ENCODE results near the gene CYB5R3. TPM values are rescaled to one million over a fixed set of nuclear protein-coding genes. Genes with fewer than 3 reads are reported as not detected.
A peak's percentile ranks its signal among the peaks of the same experiment; 100 is the strongest.

CYB5R3 gene
- polyA plus RNA-seq, 3 donors: 49.7 to 76.4 (median 54.0) TPM

GRCh38 chr22:42604403-42604802, 44.8 kb downstream of the CYB5R3 start:
- Histone ChIP-seq H3K9ac (ENCODE audit: insufficient read depth, low read length, poor library complexity, severe bottlenecking) (no peak overlapping the region), H3K36me3 (replicated peaks in 1 of 2; ENCODE audit: control insufficient read depth in 1 of 2, insufficient read depth in 2 of 2, low read length in 2 of 2) (peaks cover 48 to 87% of the 10 kb centered on the region in 2 donors), H4K20me1 (ENCODE audit: insufficient read depth, low read length) (peaks cover 100% of the 10 kb centered on the region), H3K4me2 (replicated peaks; ENCODE audit: extremely low read depth, low read length, poor library complexity, severe bottlenecking) (no peak overlapping the region), H2AFZ (ENCODE audit: insufficient read depth, low read depth, low read length, poor library complexity, severe bottlenecking) (no peak overlapping the region), H3K27me3 (ENCODE audit: control insufficient read depth in 2 of 2, insufficient read depth in 2 of 2, low read length in 2 of 2) (no peaks in the 10 kb centered on the region), H3K9me3 (replicated peaks in 1 of 2; ENCODE audit: control insufficient read depth in 1 of 2, insufficient read depth in 1 of 2, low read length in 2 of 2) (peaks cover 0 to 4% of the 10 kb centered on the region in 2 donors), H3K4me3 (replicated peaks in 1 of 3; ENCODE audit: low read depth in 2 of 3, low read length in 3 of 3) (no peak overlapping the region), H3K4me1 (ENCODE audit: control insufficient read depth in 1 of 2, insufficient read depth in 2 of 2, low read length in 2 of 2) (peaks cover 2 to 3% of the 10 kb centered on the region in 2 donors), H3K79me2 (ENCODE audit: insufficient read depth, low read length) (peaks cover 99% of the 10 kb centered on the region), H3K27ac (ENCODE audit: low read depth in 1 of 2, low read length in 2 of 2) (peak overlapping the region in 1 of 2 donors; percentile 63)
- Mint-ChIP-seq H3K27me3 (ENCODE audit: low read depth in 3 of 3) (peaks cover 0 to 1% (median 0%) of the 10 kb centered on the region in 3 donors), H3K4me3 (no peak overlapping the region), H3K36me3 (peaks cover 64 to 92% of the 10 kb centered on the region in 2 donors), H3K9me3 (peaks cover 0 to 2% (median 0%) of the 10 kb centered on the region in 7 donors), H3K4me1 (peaks cover 11% of the 10 kb centered on the region), H3K27ac (peak overlapping the region in 5 of 7 donors; percentile 8 to 70 (median 51))
- intact Hi-C loops (cut with micrococcal nuclease): no loop called here
- no peak for DNase-seq
- 100% methylated on average over 1 of the region's 3 CpGs for WGBS (ENCODE audit: insufficient coverage)
- TF ChIP-seq CTCF (IDR thresholded peaks at IDR 0.05): no peak

GRCh38 chr22:42603427-42603826, 45.8 kb downstream of the CYB5R3 start:
- no peak overlapping the region for H3K4me2 ChIP-seq (replicated peaks; ENCODE audit: extremely low read depth, low read length, poor library complexity, severe bottlenecking)
- Mint-ChIP-seq H3K4me1 (peaks cover 8% of the 10 kb centered on the region), H3K27me3 (ENCODE audit: low read depth in 3 of 3) (peaks cover 0 to 1% (median 0%) of the 10 kb centered on the region in 3 donors), H3K4me3 (no peak overlapping the region), H3K27ac (peak overlapping the region in 2 of 7 donors; percentile 34 to 58), H3K36me3 (peaks cover 70 to 93% of the 10 kb centered on the region in 2 donors), H3K9me3 (peaks cover 0 to 2% (median 0%) of the 10 kb centered on the region in 7 donors)
- no peaks in the 10 kb centered on the region for H3K4me1 ChIP-seq (ENCODE audit: control insufficient read depth in 1 of 2, insufficient read depth in 2 of 2, low read length in 2 of 2)
- H4K20me1 ChIP-seq (ENCODE audit: insufficient read depth, low read length): peaks cover 100% of the 10 kb centered on the region
- peaks cover 0 to 4% of the 10 kb centered on the region in 2 donors for H3K9me3 ChIP-seq (replicated peaks in 1 of 2; ENCODE audit: control insufficient read depth in 1 of 2, insufficient read depth in 1 of 2, low read length in 2 of 2)
- H3K79me2 ChIP-seq (ENCODE audit: insufficient read depth, low read length): peaks cover 99% of the 10 kb centered on the region
- no peak overlapping the region for H3K27ac ChIP-seq (ENCODE audit: low read depth in 1 of 2, low read length in 2 of 2)
- no peaks in the 10 kb centered on the region for H3K27me3 ChIP-seq (ENCODE audit: control insufficient read depth in 2 of 2, insufficient read depth in 2 of 2, low read length in 2 of 2)
- H2AFZ ChIP-seq (ENCODE audit: insufficient read depth, low read depth, low read length, poor library complexity, severe bottlenecking): no peak overlapping the region
- WGBS (ENCODE audit: insufficient coverage): no CpG with 5 or more reads among the region's 2 CpGs
- no peak for TF ChIP-seq CTCF (IDR thresholded peaks at IDR 0.05)
- no peak overlapping the region for H3K9ac ChIP-seq (ENCODE audit: insufficient read depth, low read length, poor library complexity, severe bottlenecking)
- no peak overlapping the region for H3K4me3 ChIP-seq (replicated peaks in 1 of 3; ENCODE audit: low read depth in 2 of 3, low read length in 3 of 3)
- intact Hi-C loops (cut with micrococcal nuclease): no loop called here
- peaks cover 50 to 87% of the 10 kb centered on the region in 2 donors for H3K36me3 ChIP-seq (replicated peaks in 1 of 2; ENCODE audit: control insufficient read depth in 1 of 2, insufficient read depth in 2 of 2, low read length in 2 of 2)
- no peak for DNase-seq
